ENCODE data around the gene ITPR1. TPM values are rescaled to one million over a fixed set of nuclear protein-coding genes. Genes with fewer than 3 reads are reported as not detected.

The ITPR1 gene
- total and polyA plus RNA-seq, 3 donors from 2014 or later = 26.5 to 129 (median 59.7) TPM

DNA sequence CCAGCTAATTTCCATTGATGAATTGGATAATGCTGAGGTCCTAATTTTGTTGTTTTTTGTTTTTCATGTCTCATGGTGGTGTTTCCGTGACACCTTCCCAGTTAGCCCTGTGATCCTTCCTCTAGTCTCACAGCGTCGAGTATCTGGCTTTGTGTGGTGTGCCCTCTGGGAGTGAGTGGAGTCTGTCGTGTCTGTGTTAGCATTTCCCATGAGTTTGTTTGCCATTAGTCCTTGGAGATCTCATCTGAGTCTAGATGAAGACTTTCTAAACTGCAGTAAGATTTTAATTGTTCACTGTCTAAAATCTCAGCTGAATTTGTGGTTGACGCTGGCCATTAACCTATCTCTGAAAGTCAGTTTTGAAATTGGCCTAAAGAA, 224.2 kb downstream of the ITPR1 start:
- 77 to 79% methylated on average over 5 of the region's 5 CpGs for WGBS, 2 donors
- Histone ChIP-seq H3K9me3 (no peaks in the 10 kb centered on the region), H3K27me3 (no peaks in the 10 kb centered on the region), H3K4me1 (peaks cover 43% of the 10 kb centered on the region), H3K36me3 (ENCODE audit: low read depth, missing control alignments) (no peaks in the 10 kb centered on the region), H3K27ac (peak overlapping the region; percentile 23 to 79), H3K4me3 (no peak overlapping the region)
- no peak for DNase-seq
- no peak for TF ChIP-seq POLR2A (IDR thresholded peaks at IDR 0.05)
- intact Hi-C loops (cut with DNase I; ENCODE audit: low total_unique reads) = no loop called here

DNA sequence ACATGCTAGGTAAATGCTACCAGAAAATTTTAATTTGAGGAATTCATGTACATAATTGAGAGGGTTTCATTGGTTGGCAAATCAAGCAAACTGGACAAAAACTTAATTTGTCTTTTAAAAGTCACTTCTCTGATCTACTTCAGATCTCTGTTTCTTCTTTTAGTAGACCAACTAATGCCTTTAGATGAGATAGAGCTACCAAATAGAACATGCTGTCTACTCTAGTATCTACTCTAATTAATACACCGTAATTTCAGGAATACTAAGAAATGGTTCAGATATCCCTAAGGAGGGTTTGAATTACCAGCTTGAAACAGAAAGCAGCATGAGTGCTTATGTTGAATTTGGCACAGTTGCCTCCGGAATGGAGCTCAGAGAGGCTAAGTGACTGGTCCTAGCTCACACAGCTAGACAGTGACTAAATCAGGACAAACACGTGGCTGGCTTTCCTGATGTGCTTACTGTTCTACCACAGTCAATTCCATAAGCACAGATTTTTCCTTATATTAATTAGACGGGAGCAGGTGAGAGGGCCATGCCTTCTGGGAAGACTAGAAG, 225.1 kb downstream of the ITPR1 start:
- H3K36me3 ChIP-seq (ENCODE audit: low read depth, missing control alignments) = no peaks in the 10 kb centered on the region
- peaks cover 44% of the 10 kb centered on the region for H3K4me1 ChIP-seq
- WGBS, 2 donors = 85 to 96% methylated on average over 4 of the region's 4 CpGs
- TF ChIP-seq POLR2A (IDR thresholded peaks at IDR 0.05) = no peak
- TF ChIP-seq, protein P1, sequence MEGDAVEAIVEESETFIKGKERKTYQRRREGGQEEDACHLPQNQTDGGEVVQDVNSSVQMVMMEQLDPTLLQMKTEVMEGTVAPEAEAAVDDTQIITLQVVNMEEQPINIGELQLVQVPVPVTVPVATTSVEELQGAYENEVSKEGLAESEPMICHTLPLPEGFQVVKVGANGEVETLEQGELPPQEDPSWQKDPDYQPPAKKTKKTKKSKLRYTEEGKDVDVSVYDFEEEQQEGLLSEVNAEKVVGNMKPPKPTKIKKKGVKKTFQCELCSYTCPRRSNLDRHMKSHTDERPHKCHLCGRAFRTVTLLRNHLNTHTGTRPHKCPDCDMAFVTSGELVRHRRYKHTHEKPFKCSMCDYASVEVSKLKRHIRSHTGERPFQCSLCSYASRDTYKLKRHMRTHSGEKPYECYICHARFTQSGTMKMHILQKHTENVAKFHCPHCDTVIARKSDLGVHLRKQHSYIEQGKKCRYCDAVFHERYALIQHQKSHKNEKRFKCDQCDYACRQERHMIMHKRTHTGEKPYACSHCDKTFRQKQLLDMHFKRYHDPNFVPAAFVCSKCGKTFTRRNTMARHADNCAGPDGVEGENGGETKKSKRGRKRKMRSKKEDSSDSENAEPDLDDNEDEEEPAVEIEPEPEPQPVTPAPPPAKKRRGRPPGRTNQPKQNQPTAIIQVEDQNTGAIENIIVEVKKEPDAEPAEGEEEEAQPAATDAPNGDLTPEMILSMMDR (IDR thresholded peaks at IDR 0.05) = no peak
- peak overlapping the region in 1 of 2 donors; percentile 2 for H3K27ac ChIP-seq
- no peak for DNase-seq
- H3K4me3 ChIP-seq = no peak overlapping the region
- no peaks in the 10 kb centered on the region for H3K9me3 ChIP-seq
- intact Hi-C loops (cut with DNase I; ENCODE audit: low total_unique reads) = no loop called here
- no peaks in the 10 kb centered on the region for H3K27me3 ChIP-seq

DNA sequence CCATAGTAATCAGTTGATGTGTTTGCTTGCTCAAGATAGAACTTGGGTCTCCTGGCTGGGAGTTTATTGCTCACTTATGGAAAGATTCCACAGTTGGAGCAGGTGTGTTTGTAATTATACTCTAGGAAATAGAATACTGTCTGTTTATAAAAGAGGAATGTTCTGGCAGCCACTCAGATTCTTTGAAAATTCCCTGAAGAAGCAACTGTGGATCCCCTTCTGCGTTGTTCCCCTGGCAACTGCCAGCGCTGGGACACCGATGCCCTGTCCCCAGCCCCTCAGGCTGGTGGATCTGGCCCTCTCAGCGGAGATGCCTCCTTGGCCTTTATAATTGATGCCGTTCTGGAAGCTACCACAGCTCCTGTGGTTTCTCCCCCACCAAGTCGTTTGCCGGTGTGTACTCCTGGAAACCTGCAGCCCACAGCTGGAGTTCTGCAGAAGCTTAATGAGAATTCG, 225.9 kb downstream of the ITPR1 start:
- Histone ChIP-seq H3K4me1 (peaks cover 44% of the 10 kb centered on the region), H3K9me3 (no peaks in the 10 kb centered on the region), H3K4me3 (no peak overlapping the region), H3K27me3 (no peaks in the 10 kb centered on the region), H3K27ac (peak overlapping the region; percentile 2 to 58), H3K36me3 (ENCODE audit: low read depth, missing control alignments) (no peaks in the 10 kb centered on the region)
- WGBS, 2 donors = 49 to 63% methylated on average over 8 of the region's 8 CpGs
- no peak for TF ChIP-seq POLR2A (IDR thresholded peaks at IDR 0.05)
- TF ChIP-seq, protein P1 (IDR thresholded peaks at IDR 0.05) = no peak
- intact Hi-C loops (cut with DNase I; ENCODE audit: low total_unique reads) = no loop called here
- no peak for DNase-seq

DNA sequence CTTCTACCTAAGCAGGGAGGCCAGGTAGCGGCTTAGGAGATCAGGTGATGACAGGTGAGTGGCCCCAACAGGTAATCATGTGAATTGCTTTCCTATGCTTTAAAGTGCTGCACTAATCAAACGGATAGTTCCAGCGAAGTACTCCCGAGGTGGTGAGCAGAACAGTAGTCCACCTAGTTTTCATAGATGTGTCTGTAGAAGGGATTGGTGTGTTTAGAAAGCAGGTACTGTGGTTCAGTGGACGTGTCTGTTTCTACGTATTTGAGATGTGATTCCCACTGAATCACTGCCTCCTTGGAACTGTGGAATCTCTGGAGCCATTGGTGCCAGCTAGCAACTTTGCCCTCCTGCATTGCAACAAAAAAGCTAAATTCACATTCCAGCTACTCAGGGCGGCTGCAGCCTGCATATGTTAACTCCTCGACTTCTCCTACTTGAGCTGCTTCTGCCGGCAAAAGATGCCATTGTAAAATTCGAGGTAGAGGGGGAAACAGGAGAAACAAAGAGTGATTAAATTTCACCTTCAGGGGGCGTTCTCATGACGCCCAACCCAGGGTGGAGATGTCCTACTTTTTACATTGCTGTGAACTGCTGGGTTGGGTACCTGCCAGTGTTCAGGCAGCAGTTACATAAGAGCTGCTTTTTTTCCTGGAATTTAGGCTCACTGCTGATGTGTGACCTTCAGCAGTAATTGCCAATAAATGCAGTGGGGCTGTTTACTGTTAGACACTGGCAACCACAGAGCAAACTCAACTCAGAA, 227.3 kb downstream of the ITPR1 start:
- DNase-seq = peak; percentile 91
- Histone ChIP-seq H3K27ac (peak overlapping the region; percentile 58), H3K36me3 (ENCODE audit: low read depth, missing control alignments) (no peaks in the 10 kb centered on the region), H3K9me3 (no peaks in the 10 kb centered on the region), H3K4me3 (no peak overlapping the region), H3K27me3 (no peaks in the 10 kb centered on the region), H3K4me1 (peaks cover 44% of the 10 kb centered on the region)
- TF ChIP-seq POLR2A (IDR thresholded peaks at IDR 0.05) = no peak
- TF ChIP-seq, protein P1 (IDR thresholded peaks at IDR 0.05) = peak; percentile 14 to 71 (median 48)
- intact Hi-C loops (cut with DNase I; ENCODE audit: low total_unique reads) = loop anchor here (10.0 kb wide), 1 partner anchor 264 kb away; no protein-coding TSS in a partner anchor
- WGBS, 2 donors = 41 to 59% methylated on average over 12 of the region's 12 CpGs

DNA sequence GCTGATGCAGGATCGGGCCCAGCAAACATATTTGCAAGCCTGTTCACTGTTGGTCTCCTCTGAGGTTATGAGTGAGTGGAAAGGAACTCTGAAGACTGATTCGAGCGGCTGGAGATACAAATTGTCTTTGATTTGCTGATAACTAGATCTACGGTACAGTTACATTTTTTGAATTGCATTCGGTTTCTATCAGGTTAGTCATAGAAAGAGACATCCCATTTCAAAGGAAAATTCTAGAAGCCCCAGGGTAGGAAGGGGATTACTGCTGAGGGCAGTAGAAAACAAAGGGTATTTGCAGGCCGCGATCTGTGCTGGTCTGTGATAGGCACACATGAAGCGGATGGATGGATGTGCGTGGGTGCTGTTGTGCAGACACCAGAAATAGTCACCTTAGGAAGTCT, 228.4 kb downstream of the ITPR1 start:
- Histone ChIP-seq H3K27ac (peak overlapping the region; percentile 57 to 58), H3K9me3 (no peaks in the 10 kb centered on the region), H3K4me3 (no peak overlapping the region), H3K27me3 (no peaks in the 10 kb centered on the region), H3K4me1 (peaks cover 41% of the 10 kb centered on the region), H3K36me3 (ENCODE audit: low read depth, missing control alignments) (no peaks in the 10 kb centered on the region)
- DNase-seq = no peak
- WGBS, 2 donors = 55 to 76% methylated on average over 9 of the region's 9 CpGs
- TF ChIP-seq, protein P1 (IDR thresholded peaks at IDR 0.05) = no peak
- no peak for TF ChIP-seq POLR2A (IDR thresholded peaks at IDR 0.05)
- intact Hi-C loops (cut with DNase I; ENCODE audit: low total_unique reads) = loop anchor here (10.0 kb wide), 1 partner anchor 263 kb away; no protein-coding TSS in a partner anchor
